ENCODE data around the gene ENOX2.

ENOX2 gene

GRCh38 chrX:130649738-130650137, 253.3 kb downstream of the ENOX2 start:
- in situ Hi-C loops (cut with HindIII; ENCODE audit: low sequenced_read_pairs): no loop called here

- in situ Hi-C loops (cut with HindIII; ENCODE audit: low sequenced_read_pairs): no loop called here
Observed at GRCh38 chrX:130647468-130647867, 255.5 kb downstream of the ENOX2 start.

- in situ Hi-C loops (cut with HindIII; ENCODE audit: low sequenced_read_pairs): no loop called here
Observed at GRCh38 chrX:130645955-130646583, 256.9 kb downstream of the ENOX2 start.

GRCh38 chrX:130637591-130637990, 265.4 kb downstream of the ENOX2 start:
- in situ Hi-C loops (cut with HindIII; ENCODE audit: low sequenced_read_pairs): no loop called here

GRCh38 chrX:130636277-130636676, 266.7 kb downstream of the ENOX2 start:
- in situ Hi-C loops (cut with HindIII; ENCODE audit: low sequenced_read_pairs): no loop called here

- in situ Hi-C loops (cut with HindIII; ENCODE audit: low sequenced_read_pairs): no loop called here
Observed at GRCh38 chrX:130631011-130631410, 272.0 kb downstream of the ENOX2 start.

GRCh38 chrX:130628516-130628915, 274.5 kb downstream of the ENOX2 start:
- in situ Hi-C loops (cut with HindIII; ENCODE audit: low sequenced_read_pairs): no loop called here

GRCh38 chrX:130626521-130626920, 276.5 kb downstream of the ENOX2 start:
- in situ Hi-C loops (cut with HindIII; ENCODE audit: low sequenced_read_pairs): no loop called here

- in situ Hi-C loops (cut with HindIII; ENCODE audit: low sequenced_read_pairs): no loop called here
Observed at GRCh38 chrX:130625386-130625785, 277.6 kb downstream of the ENOX2 start.

GRCh38 chrX:130623518-130623917, 279.5 kb downstream of the ENOX2 start:
- in situ Hi-C loops (cut with HindIII; ENCODE audit: low sequenced_read_pairs): no loop called here

GRCh38 chrX:130615941-130616340, 287.1 kb downstream of the ENOX2 start:
- in situ Hi-C loops (cut with HindIII; ENCODE audit: low sequenced_read_pairs): no loop called here

GRCh38 chrX:130607431-130607830, 295.6 kb downstream of the ENOX2 start:
- in situ Hi-C loops (cut with HindIII; ENCODE audit: low sequenced_read_pairs): no loop called here

GRCh38 chrX:130606425-130606824, 296.6 kb downstream of the ENOX2 start:
- in situ Hi-C loops (cut with HindIII; ENCODE audit: low sequenced_read_pairs): no loop called here

- in situ Hi-C loops (cut with HindIII; ENCODE audit: low sequenced_read_pairs): no loop called here
Observed at GRCh38 chrX:130604882-130605281, 298.1 kb downstream of the ENOX2 start.

GRCh38 chrX:130594453-130594916, 308.5 kb downstream of the ENOX2 start:
- in situ Hi-C loops (cut with HindIII; ENCODE audit: low sequenced_read_pairs): no loop called here

- in situ Hi-C loops (cut with HindIII; ENCODE audit: low sequenced_read_pairs): no loop called here
Observed at GRCh38 chrX:130593911-130594310, 309.1 kb downstream of the ENOX2 start.

GRCh38 chrX:130592204-130592603, 310.8 kb downstream of the ENOX2 start:
- in situ Hi-C loops (cut with HindIII; ENCODE audit: low sequenced_read_pairs): no loop called here

- in situ Hi-C loops (cut with HindIII; ENCODE audit: low sequenced_read_pairs): no loop called here
Observed at GRCh38 chrX:130578906-130579305, 324.1 kb downstream of the ENOX2 start.

- in situ Hi-C loops (cut with HindIII; ENCODE audit: low sequenced_read_pairs): no loop called here
Observed at GRCh38 chrX:130577431-130577830, 325.6 kb downstream of the ENOX2 start.

GRCh38 chrX:130575831-130576389, 327.1 kb downstream of the ENOX2 start:
- in situ Hi-C loops (cut with HindIII; ENCODE audit: low sequenced_read_pairs): no loop called here
